A549 (cell line): ENCODE measurements around the gene DYDC1. TPM values are rescaled to one million over a fixed set of nuclear protein-coding genes. Genes with fewer than 3 reads are reported as not detected.

ENCODE experiments used
- ATAC-seq, 2 experiments: fragments of 200-7000 bp in 1 of 2; fragments of >200 bp in 1 of 2; cut with Nextera tagmentation in 1 of 2; cut with Tn5 transposase in 1 of 2; 3 replicates each; pipeline versions ENCODE4 v1.8.0 to v1.9.1; 2018 to 2020; ENCODE audit warnings: mild to moderate bottlenecking in 1 of 2, moderate library complexity in 1 of 2
- CTCF ChIA-PET: fragments of 300-600 bp; sonication (Branson Sonifier 250); formaldehyde crosslinking; extraction: SDS; loops from one replicate; lab custom pipeline; 2021; ENCODE audit warnings: antibody characterized with exemption, inconsistent platforms; lab: Yijun Ruan, JAX
- POLR2A ChIA-PET: fragments of 350-600 bp; formaldehyde crosslinking; extraction: SDS; loops from one replicate; lab custom pipeline; 2021; ENCODE audit warnings: antibody characterized with exemption, inconsistent platforms; lab: Yijun Ruan, JAX
- DNase-seq, 2 experiments: peaks; one replicate each; pipeline versions ENCODE4 v3.0.0 to v3.0.0-alpha.2; 2011 to 2016; ENCODE audit warnings: low read depth in 1 of 2, low spot score in 1 of 2
- FAIRE-seq: peaks from 2 replicates; lab custom pipeline; 2011; peaks lifted over from hg19 to GRCh38; lab: Jason Lieb, UNC
- H3K27ac ChIP-seq, 2 experiments: fragments of >200 bp; sonication (Bioruptor Twin); formaldehyde crosslinking; 3 replicates each; pipeline ENCODE4 v1.5.1; 2016 to 2017
- H3K4me1 ChIP-seq: fragments of >200 bp; sonication (Bioruptor Twin); formaldehyde crosslinking; 3 replicates; pipeline ENCODE4 v1.6.1; 2016
- H3K4me2 ChIP-seq: fragments of >200 bp; sonication (Bioruptor Twin); formaldehyde crosslinking; 3 replicates; pipeline ENCODE4 v1.6.1; 2016
- H3K4me3 ChIP-seq: fragments of >200 bp; sonication (Bioruptor Twin); formaldehyde crosslinking; 3 replicates; pipeline ENCODE4 v1.5.1; 2016
- H3K9me3 ChIP-seq: fragments of >200 bp; sonication (Bioruptor Twin); formaldehyde crosslinking; 3 replicates; pipeline ENCODE4 v1.6.1; 2016
- BCL3 ChIP-seq: fragments of >200 bp; sonication (Bioruptor Twin); formaldehyde crosslinking; IDR thresholded peaks from 3 replicates; pipeline ENCODE4 v1.6.1; 2016
- CBX2 ChIP-seq: fragments of 200-600 bp; sonication (generic); IDR thresholded peaks from 2 replicates; pipeline ENCODE4 v1.6.1; 2016; ENCODE audit warnings: low read depth, mild to moderate bottlenecking, borderline replicate concordance
- CHD2 ChIP-seq: fragments of 150-350 bp; IDR thresholded peaks from 2 replicates; pipeline ENCODE4 v1.6.1; 2014; ENCODE audit warnings: low read length; ENCODE audit not compliant: partially characterized antibody
- CTCF ChIP-seq: fragments of >200 bp; sonication (Bioruptor Twin); formaldehyde crosslinking; IDR thresholded peaks from 3 replicates; pipeline ENCODE4 v1.5.1; 2016
- EHF ChIP-seq: fragments of 250-450 bp; sonication (Bioruptor Pico); IDR thresholded peaks from 2 replicates; pipeline ENCODE4 v1.5.0; 2020; ENCODE audit warnings: mild to moderate bottlenecking
- EHMT2 ChIP-seq: fragments of 200-600 bp; sonication (generic); IDR thresholded peaks from 2 replicates; pipeline ENCODE4 v1.6.1; 2016; ENCODE audit warnings: antibody characterized with exemption, low read depth, mild to moderate bottlenecking, moderate library complexity
- GATA3 ChIP-seq: IDR thresholded peaks from 2 replicates; pipeline ENCODE4 v1.6.1; 2012; ENCODE audit warnings: borderline replicate concordance
- HOXB13 ChIP-seq: fragments of 250-450 bp; sonication (Bioruptor Pico); IDR thresholded peaks from 2 replicates; pipeline ENCODE4 v1.5.0; 2020; ENCODE audit warnings: low read depth, mild to moderate bottlenecking, moderate library complexity
- JUN ChIP-seq, 2 experiments: fragments of >200 bp; sonication (Bioruptor Twin); formaldehyde crosslinking; IDR thresholded peaks; 2 replicates in 1 of 2; 3 replicates in 1 of 2; pipeline ENCODE4 v1.6.1; 2016 to 2017
- JUNB ChIP-seq: fragments of >200 bp; sonication (Bioruptor Twin); formaldehyde crosslinking; IDR thresholded peaks from 2 replicates; pipeline ENCODE4 v1.6.1; 2016
- KDM1A ChIP-seq: fragments of 200-600 bp; sonication (generic); IDR thresholded peaks from 2 replicates; pipeline ENCODE4 v1.6.1; 2016; ENCODE audit warnings: low read depth, mild to moderate bottlenecking
- NPAS2 ChIP-seq: fragments of 250-450 bp; sonication (Bioruptor Pico); IDR thresholded peaks from 2 replicates; pipeline ENCODE4 v1.8.0; 2022; ENCODE audit warnings: mild to moderate bottlenecking, moderate library complexity, borderline replicate concordance
- RCOR1 ChIP-seq: fragments of 150-350 bp; IDR thresholded peaks from 2 replicates; pipeline ENCODE4 v1.6.1; 2014; ENCODE audit warnings: antibody characterized with exemption, low read length, low read depth
- REST ChIP-seq: fragments of 200-600 bp; sonication (generic); IDR thresholded peaks from 2 replicates; pipeline ENCODE4 v1.6.1; 2016; ENCODE audit warnings: antibody characterized with exemption, mild to moderate bottlenecking, moderate library complexity
- USF2 ChIP-seq: fragments of 450-650 bp; IDR thresholded peaks from 2 replicates; pipeline ENCODE4 v1.6.1; 2014; ENCODE audit warnings: antibody characterized with exemption
- ZSCAN20 ChIP-seq: fragments of 250-450 bp; sonication (Bioruptor Pico); IDR thresholded peaks from 2 replicates; pipeline ENCODE4 v1.8.0; 2022; ENCODE audit warnings: mild to moderate bottlenecking, moderate library complexity
- WGBS: methylation state at CpG from one replicate; pipeline ENCODE4 v1.1.6; 2017; ENCODE audit errors: missing lambda C conversion rate; 5-methylcytosine and 5-hydroxymethylcytosine counted together
- polyA minus RNA-seq: library from RNA; depleted of rRNA, polyadenylated mRNA; stranded (reverse); fragments of >200 nt; gene quantifications from 2 replicates; pipeline ENCODE4 v1.2.3, GENCODE V29; 2011; rRNA and poly(A)+ RNA removed
- polyA plus RNA-seq, 4 experiments: library from polyadenylated mRNA; depleted of rRNA in 3 of 4; stranded (reverse); fragments of >200 nt; fragmentation: RNase III in 1 of 4; extraction: RNeasy Plus Mini Kit Qiagen cat#74134 plus additional on column Dnase treatment in 1 of 4; gene quantifications; 2 replicates in 3 of 4; 3 replicates in 1 of 4; pipeline ENCODE4 v1.2.3, GENCODE V29; 2011 to 2017
- TF ChIP-seq, protein P1 (sequence below): fragments of 250-450 bp; sonication (Bioruptor Pico); IDR thresholded peaks from 2 replicates; pipeline ENCODE4 v1.5.0; 2020; ENCODE audit warnings: low read depth, mild to moderate bottlenecking, moderate library complexity
- TF ChIP-seq, protein P2 (sequence below): fragments of 250-450 bp; sonication (Bioruptor Pico); IDR thresholded peaks from 2 replicates; pipeline ENCODE4 v1.5.0; 2021; ENCODE audit warnings: mild to moderate bottlenecking, moderate library complexity, borderline replicate concordance

DYDC1 gene
- polyA plus RNA-seq (2011; rRNA removed) (not detected in 2 replicates), polyA plus RNA-seq (2017; fragmentation: RNase III; extraction: RNeasy Plus Mini Kit Qiagen cat#74134 plus additional on column Dnase treatment) (not detected in 3 replicates), polyA minus RNA-seq (not detected in 2 replicates)
- not detected in 2 replicates for polyA plus RNA-seq (2012; cell fraction: cytosol; rRNA removed)
- polyA plus RNA-seq (2012; cell fraction: nucleus; rRNA removed) = not detected in 2 replicates

- TF ChIP-seq CTCF = no peak
- TF ChIP-seq JUN (IDR thresholded peaks at IDR 0.05) = no peak
- TF ChIP-seq KDM1A = no peak
- no peak for TF ChIP-seq USF2
- TF ChIP-seq, protein P1, sequence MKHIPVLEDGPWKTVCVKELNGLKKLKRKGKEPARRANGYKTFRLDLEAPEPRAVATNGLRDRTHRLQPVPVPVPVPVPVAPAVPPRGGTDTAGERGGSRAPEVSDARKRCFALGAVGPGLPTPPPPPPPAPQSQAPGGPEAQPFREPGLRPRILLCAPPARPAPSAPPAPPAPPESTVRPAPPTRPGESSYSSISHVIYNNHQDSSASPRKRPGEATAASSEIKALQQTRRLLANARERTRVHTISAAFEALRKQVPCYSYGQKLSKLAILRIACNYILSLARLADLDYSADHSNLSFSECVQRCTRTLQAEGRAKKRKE = no peak
- no peak for TF ChIP-seq CHD2
- TF ChIP-seq EHMT2 = no peak
- TF ChIP-seq REST = no peak
- no peak for TF ChIP-seq HOXB13 (CRISPR knock-in tag)
- TF ChIP-seq RCOR1 = no peak
- no peak for TF ChIP-seq GATA3
- TF ChIP-seq BCL3 = no peak
- no peak for TF ChIP-seq ZSCAN20
- TF ChIP-seq, protein P2, sequence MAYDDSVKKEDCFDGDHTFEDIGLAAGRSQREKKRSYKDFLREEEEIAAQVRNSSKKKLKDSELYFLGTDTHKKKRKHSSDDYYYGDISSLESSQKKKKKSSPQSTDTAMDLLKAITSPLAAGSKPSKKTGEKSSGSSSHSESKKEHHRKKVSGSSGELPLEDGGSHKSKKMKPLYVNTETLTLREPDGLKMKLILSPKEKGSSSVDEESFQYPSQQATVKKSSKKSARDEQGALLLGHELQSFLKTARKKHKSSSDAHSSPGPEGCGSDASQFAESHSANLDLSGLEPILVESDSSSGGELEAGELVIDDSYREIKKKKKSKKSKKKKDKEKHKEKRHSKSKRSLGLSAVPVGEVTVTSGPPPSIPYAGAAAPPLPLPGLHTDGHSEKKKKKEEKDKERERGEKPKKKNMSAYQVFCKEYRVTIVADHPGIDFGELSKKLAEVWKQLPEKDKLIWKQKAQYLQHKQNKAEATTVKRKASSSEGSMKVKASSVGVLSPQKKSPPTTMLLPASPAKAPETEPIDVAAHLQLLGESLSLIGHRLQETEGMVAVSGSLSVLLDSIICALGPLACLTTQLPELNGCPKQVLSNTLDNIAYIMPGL (CRISPR knock-in tag) = no peak
- TF ChIP-seq EHF (CRISPR knock-in tag) = no peak
- TF ChIP-seq JUNB = no peak
- TF ChIP-seq NPAS2 = no peak
- TF ChIP-seq CBX2 = no peak
- Histone ChIP-seq H3K4me2 (peak within 1 kb of the TSS; percentile 71), H3K4me1 (no peaks in the 10 kb centered on the region), H3K4me3 (peak within 1 kb of the TSS; percentile 37), H3K27ac (peak within 1 kb of the TSS in 1 of 2 experiments; percentile 36; a peak in 2 of 6 replicates), H3K9me3 (no peaks in the 10 kb centered on the region)
- 45% methylated on average over 26 of the region's 43 CpGs for WGBS
- CTCF ChIA-PET = interaction anchor here (1.0 kb wide), 1 partner anchor 19 kb away, joined by 3 read pairs; no protein-coding TSS in a partner anchor
- no peak for FAIRE-seq
- POLR2A ChIA-PET = no interaction called here
- no peak for DNase-seq
- ATAC-seq = peak; percentile 32 to 59; a peak in 3 of 6 replicates
Observed at GRCh38 chr10:80356563-80356988, at the start of gene DYDC1, which contains the start of gene DYDC2. Gene DYDC1, minus strand, starts transcription at chr10:80356755. Its CDS starts 4,154 bp downstream, at chr10:80352601. Gene DYDC2, plus strand, starts transcription at chr10:80356781. Its CDS starts 5,663 bp downstream, at chr10:80362444.
